GM21825 (cell line): ENCODE measurements around the gene CASZ1.

Source experiments
- ATAC-seq: cut with Tn5 transposase; IDR thresholded peaks from one replicate; pipeline ENCODE4 v1.9.1; 2021; ENCODE audit warnings: mild to moderate bottlenecking, moderate library complexity; ENCODE audit not compliant: unreplicated experiment

CASZ1 gene

GRCh38 chr1:10676963-10677362 lies 119.5 kb downstream of the CASZ1 start:
- ATAC-seq: no peak

GRCh38 chr1:10675813-10676212 lies 120.6 kb downstream of the CASZ1 start:
- ATAC-seq: no peak

GRCh38 chr1:10674700-10675609 lies 121.5 kb downstream of the CASZ1 start:
- no peak for ATAC-seq

- ATAC-seq: no peak
These were observed 122.2 kb downstream of the CASZ1 start for GRCh38 chr1:10674222-10674621.

GRCh38 chr1:10673109-10673711 lies 123.2 kb downstream of the CASZ1 start:
- no peak for ATAC-seq

GRCh38 chr1:10672343-10673050 lies 123.9 kb downstream of the CASZ1 start:
- no peak for ATAC-seq

- ATAC-seq: no peak
These were observed 124.7 kb downstream of the CASZ1 start for GRCh38 chr1:10671622-10672342.

- no peak for ATAC-seq
These were observed 125.4 kb downstream of the CASZ1 start for GRCh38 chr1:10671090-10671489.

GRCh38 chr1:10670190-10670589 lies 126.3 kb downstream of the CASZ1 start:
- ATAC-seq: no peak

GRCh38 chr1:10669570-10669969 lies 126.9 kb downstream of the CASZ1 start:
- no peak for ATAC-seq

- ATAC-seq: no peak
These were observed 128.3 kb downstream of the CASZ1 start for GRCh38 chr1:10667861-10668761.

- no peak for ATAC-seq
These were observed 130.3 kb downstream of the CASZ1 start for GRCh38 chr1:10665930-10666850.

GRCh38 chr1:10665226-10665625 lies 131.2 kb downstream of the CASZ1 start:
- ATAC-seq: no peak

GRCh38 chr1:10664251-10664650 lies 132.2 kb downstream of the CASZ1 start:
- ATAC-seq: no peak

GRCh38 chr1:10663678-10664035 lies 132.8 kb downstream of the CASZ1 start:
- ATAC-seq: no peak

- ATAC-seq: no peak
These were observed 133.4 kb downstream of the CASZ1 start for GRCh38 chr1:10662824-10663677.

GRCh38 chr1:10662090-10662688 lies 134.3 kb downstream of the CASZ1 start:
- ATAC-seq: no peak

GRCh38 chr1:10661453-10661852 lies 135.0 kb downstream of the CASZ1 start:
- no peak for ATAC-seq
